ENCODE data around the gene PRR18. TPM values are rescaled to one million over a fixed set of nuclear protein-coding genes. Genes with fewer than 3 reads are reported as not detected.

The PRR18 gene
- total RNA-seq, 3 donors from 2014 or later (not counting 1 experiment from before 2014, with no cell fraction given), result not detected

- Histone ChIP-seq H3K27me3 (ENCODE audit: control insufficient read depth, insufficient read depth, low read length) (no peaks in the 10 kb centered on the region), H3K4me3 (ENCODE audit: low read length) (no peak overlapping the region), H3K36me3 (ENCODE audit: control insufficient read depth, insufficient read depth, low read length) (no peaks in the 10 kb centered on the region), H3K27ac (ENCODE audit: low read length) (no peak overlapping the region), H3K9me3 (ENCODE audit: control insufficient read depth, insufficient read depth, low read length) (no peaks in the 10 kb centered on the region), H3K4me1 (ENCODE audit: control insufficient read depth, insufficient read depth, low read length) (peaks cover 2% of the 10 kb centered on the region)
- H3K36me3 Mint-ChIP-seq, result no peaks in the 10 kb centered on the region
- peaks cover under 1 to 18% of the 10 kb centered on the region in 2 donors for H3K27me3 Mint-ChIP-seq (ENCODE audit: low read depth in 2 of 2)
- H3K4me1 Mint-ChIP-seq, result peaks cover 8 to 9% of the 10 kb centered on the region in 2 donors
- no peak overlapping the region for H3K4me3 Mint-ChIP-seq
- ATAC-seq, result no peak
- H3K9me3 Mint-ChIP-seq, result no peaks in the 10 kb centered on the region
- H3K27ac Mint-ChIP-seq, result no peak overlapping the region
- intact Hi-C loops (cut with micrococcal nuclease), result loop anchor here (1.0 to 10.0 kb wide), 4 partner anchors 38 to 210 kb away; no protein-coding TSS in a partner anchor
- DNase-seq, result no peak
- 75% methylated on average over 13 of the region's 13 CpGs for WGBS (ENCODE audit: insufficient coverage)
- TF ChIP-seq, protein P1, sequence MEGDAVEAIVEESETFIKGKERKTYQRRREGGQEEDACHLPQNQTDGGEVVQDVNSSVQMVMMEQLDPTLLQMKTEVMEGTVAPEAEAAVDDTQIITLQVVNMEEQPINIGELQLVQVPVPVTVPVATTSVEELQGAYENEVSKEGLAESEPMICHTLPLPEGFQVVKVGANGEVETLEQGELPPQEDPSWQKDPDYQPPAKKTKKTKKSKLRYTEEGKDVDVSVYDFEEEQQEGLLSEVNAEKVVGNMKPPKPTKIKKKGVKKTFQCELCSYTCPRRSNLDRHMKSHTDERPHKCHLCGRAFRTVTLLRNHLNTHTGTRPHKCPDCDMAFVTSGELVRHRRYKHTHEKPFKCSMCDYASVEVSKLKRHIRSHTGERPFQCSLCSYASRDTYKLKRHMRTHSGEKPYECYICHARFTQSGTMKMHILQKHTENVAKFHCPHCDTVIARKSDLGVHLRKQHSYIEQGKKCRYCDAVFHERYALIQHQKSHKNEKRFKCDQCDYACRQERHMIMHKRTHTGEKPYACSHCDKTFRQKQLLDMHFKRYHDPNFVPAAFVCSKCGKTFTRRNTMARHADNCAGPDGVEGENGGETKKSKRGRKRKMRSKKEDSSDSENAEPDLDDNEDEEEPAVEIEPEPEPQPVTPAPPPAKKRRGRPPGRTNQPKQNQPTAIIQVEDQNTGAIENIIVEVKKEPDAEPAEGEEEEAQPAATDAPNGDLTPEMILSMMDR (IDR thresholded peaks at IDR 0.05), result no peak
These were observed 33.3 kb downstream of the PRR18 start for GRCh38 chr6:166274739-166275370.

GRCh38 chr6:166274163-166274562, 34.0 kb downstream of the PRR18 start:
- TF ChIP-seq, protein P1 (IDR thresholded peaks at IDR 0.05), result no peak
- 98% methylated on average over 4 of the region's 4 CpGs for WGBS (ENCODE audit: insufficient coverage)
- peaks cover 3 to 18% of the 10 kb centered on the region in 2 donors for H3K27me3 Mint-ChIP-seq (ENCODE audit: low read depth in 2 of 2)
- H3K36me3 Mint-ChIP-seq, result no peaks in the 10 kb centered on the region
- H3K4me3 Mint-ChIP-seq, result no peak overlapping the region
- no peak for DNase-seq
- Histone ChIP-seq H3K4me1 (ENCODE audit: control insufficient read depth, insufficient read depth, low read length) (peaks cover 2% of the 10 kb centered on the region), H3K27me3 (ENCODE audit: control insufficient read depth, insufficient read depth, low read length) (no peaks in the 10 kb centered on the region), H3K9me3 (ENCODE audit: control insufficient read depth, insufficient read depth, low read length) (no peaks in the 10 kb centered on the region), H3K36me3 (ENCODE audit: control insufficient read depth, insufficient read depth, low read length) (no peaks in the 10 kb centered on the region), H3K27ac (ENCODE audit: low read length) (no peak overlapping the region), H3K4me3 (ENCODE audit: low read length) (no peak overlapping the region)
- intact Hi-C loops (cut with micrococcal nuclease), result loop anchor here (10.0 kb wide), 1 partner anchor 211 kb away; no protein-coding TSS in a partner anchor
- no peak overlapping the region for H3K27ac Mint-ChIP-seq
- no peaks in the 10 kb centered on the region for H3K9me3 Mint-ChIP-seq
- H3K4me1 Mint-ChIP-seq, result peaks cover 8 to 9% of the 10 kb centered on the region in 2 donors
- no peak for ATAC-seq

DNA sequence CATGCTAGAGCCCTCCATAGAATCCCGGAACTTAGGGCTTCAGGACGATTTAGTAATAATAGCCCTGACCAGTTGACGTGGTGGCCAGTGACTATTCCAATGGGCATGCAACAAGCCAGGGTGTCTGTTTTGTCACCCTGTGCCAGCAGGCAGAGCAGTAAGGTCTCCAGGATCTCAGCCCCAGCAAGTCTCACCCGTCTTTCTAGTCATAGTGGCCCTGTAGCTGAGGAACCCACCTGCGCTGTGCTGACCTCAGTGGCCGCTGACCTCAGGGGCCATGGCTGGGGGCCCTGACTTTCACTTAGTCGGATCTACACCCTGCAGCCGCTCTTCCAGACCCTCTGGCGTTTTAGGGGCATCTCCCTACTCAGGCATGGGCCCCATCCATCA, 36.8 kb downstream of the PRR18 start:
- Mint-ChIP-seq H3K4me1 (peaks cover 8 to 9% of the 10 kb centered on the region in 2 donors), H3K27ac (no peak overlapping the region), H3K36me3 (no peaks in the 10 kb centered on the region), H3K27me3 (ENCODE audit: low read depth in 2 of 2) (peaks cover 7 to 19% of the 10 kb centered on the region in 2 donors), H3K4me3 (no peak overlapping the region), H3K9me3 (no peaks in the 10 kb centered on the region)
- Histone ChIP-seq H3K36me3 (ENCODE audit: control insufficient read depth, insufficient read depth, low read length) (no peaks in the 10 kb centered on the region), H3K4me1 (ENCODE audit: control insufficient read depth, insufficient read depth, low read length) (peaks cover 2% of the 10 kb centered on the region), H3K27me3 (ENCODE audit: control insufficient read depth, insufficient read depth, low read length) (no peaks in the 10 kb centered on the region), H3K9me3 (ENCODE audit: control insufficient read depth, insufficient read depth, low read length) (no peaks in the 10 kb centered on the region), H3K4me3 (ENCODE audit: low read length) (no peak overlapping the region), H3K27ac (ENCODE audit: low read length) (no peak overlapping the region)
- ATAC-seq, result no peak
- WGBS (ENCODE audit: insufficient coverage), result 92% methylated on average over 9 of the region's 9 CpGs
- intact Hi-C loops (cut with micrococcal nuclease), result loop anchor here (10.0 kb wide), 1 partner anchor 213 kb away; no protein-coding TSS in a partner anchor
- TF ChIP-seq, protein P1 (IDR thresholded peaks at IDR 0.05), result no peak
- DNase-seq, result no peak
